ENCODE data around the gene UBE4B. TPM values are rescaled to one million over a fixed set of nuclear protein-coding genes. Genes with fewer than 3 reads are reported as not detected.

UBE4B gene
- total and polyA plus RNA-seq, 2 donors (not counting 1 experiment from before 2014, with no cell fraction given) = 21.7 to 57.5 TPM

DNA sequence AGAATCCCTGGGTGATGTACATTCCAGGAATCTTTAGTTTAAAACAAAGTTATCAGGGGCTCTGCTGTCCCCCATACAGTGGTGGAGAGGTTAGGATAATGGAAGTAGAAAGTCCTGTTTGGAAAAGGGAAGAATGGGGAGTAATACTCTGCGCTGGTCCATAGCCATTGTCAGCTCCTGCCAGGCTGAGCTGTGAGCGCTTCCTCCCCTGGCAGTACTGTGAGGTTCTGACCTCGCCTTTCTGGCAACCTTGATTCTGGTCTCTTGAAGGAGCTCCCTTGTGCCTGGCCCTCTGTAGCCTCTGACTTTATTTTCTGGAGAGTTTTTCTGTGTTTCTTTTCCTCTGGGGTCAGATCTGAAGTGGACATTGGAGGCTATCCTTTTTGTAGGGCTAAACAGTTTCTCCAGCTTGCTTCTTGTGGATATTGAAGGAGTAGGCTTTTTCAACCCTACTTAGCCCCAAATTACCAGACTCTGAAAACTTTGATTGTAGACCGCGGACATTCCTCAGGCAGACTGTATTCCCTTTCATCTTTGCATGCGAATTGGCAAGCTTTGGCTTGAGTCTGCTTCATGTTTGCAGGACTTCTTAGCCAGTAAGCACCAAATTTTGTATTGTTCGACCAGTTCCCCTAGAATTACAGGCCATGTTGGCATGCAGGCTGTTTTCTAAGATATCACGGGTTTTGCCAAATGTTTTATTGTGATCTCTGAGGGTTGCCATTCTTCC is 13.8 kb downstream of the UBE4B start:
- ATAC-seq (ENCODE audit: low read depth) (no peak), DNase-seq (no peak)
- Histone ChIP-seq H2AFZ (ENCODE audit: insufficient read depth, low read depth, low read length, poor library complexity, severe bottlenecking) (no peak overlapping the region), H3K4me1 (ENCODE audit: control insufficient read depth in 2 of 2, insufficient read depth in 2 of 2, low read length in 2 of 2) (peaks cover 0 to 4% of the 10 kb centered on the region in 2 donors), H3K36me3 (replicated peaks in 1 of 2; ENCODE audit: control extremely low read depth in 1 of 2, control insufficient read depth in 1 of 2, extremely low read depth in 1 of 2, insufficient read depth in 2 of 2, low read length in 1 of 2) (peaks cover 3 to 36% of the 10 kb centered on the region in 2 experiments), H3K27me3 (replicated peaks in 1 of 4; ENCODE audit: control extremely low read depth in 1 of 4, control insufficient read depth in 3 of 4, insufficient read depth in 4 of 4, low read length in 3 of 4) (no peaks in the 10 kb centered on the region), H3K79me2 (ENCODE audit: control insufficient read depth, insufficient read depth, low read length) (peaks cover 85% of the 10 kb centered on the region), H3K9ac (ENCODE audit: low read length) (no peak overlapping the region), H3K27ac (ENCODE audit: low read length in 2 of 2) (no peak overlapping the region), H3K4me3 (ENCODE audit: control extremely low read depth in 1 of 5, extremely low read depth in 1 of 5, insufficient read depth in 1 of 5, low read depth in 2 of 5, low read length in 4 of 5) (no peak overlapping the region), H3K9me3 (ENCODE audit: control extremely low read depth in 1 of 3, control insufficient read depth in 2 of 3, insufficient read depth in 1 of 3, low read length in 2 of 3) (no peaks in the 10 kb centered on the region), H4K20me1 (ENCODE audit: control insufficient read depth, insufficient read depth, low read length, poor library complexity, severe bottlenecking) (peaks cover 68% of the 10 kb centered on the region), H3K4me2 (replicated peaks; ENCODE audit: low read depth, low read length, poor library complexity, severe bottlenecking) (no peak overlapping the region)
- peaks cover 22% of the 10 kb centered on the region for H3K4me1 Mint-ChIP-seq
- ChIA-PET POLR2A (no interaction called here), CTCF (interaction anchor here (0.7 kb wide), 1 partner anchor 544 kb away, joined by 7 read pairs; no protein-coding TSS in a partner anchor)
- TF ChIP-seq, protein P1, sequence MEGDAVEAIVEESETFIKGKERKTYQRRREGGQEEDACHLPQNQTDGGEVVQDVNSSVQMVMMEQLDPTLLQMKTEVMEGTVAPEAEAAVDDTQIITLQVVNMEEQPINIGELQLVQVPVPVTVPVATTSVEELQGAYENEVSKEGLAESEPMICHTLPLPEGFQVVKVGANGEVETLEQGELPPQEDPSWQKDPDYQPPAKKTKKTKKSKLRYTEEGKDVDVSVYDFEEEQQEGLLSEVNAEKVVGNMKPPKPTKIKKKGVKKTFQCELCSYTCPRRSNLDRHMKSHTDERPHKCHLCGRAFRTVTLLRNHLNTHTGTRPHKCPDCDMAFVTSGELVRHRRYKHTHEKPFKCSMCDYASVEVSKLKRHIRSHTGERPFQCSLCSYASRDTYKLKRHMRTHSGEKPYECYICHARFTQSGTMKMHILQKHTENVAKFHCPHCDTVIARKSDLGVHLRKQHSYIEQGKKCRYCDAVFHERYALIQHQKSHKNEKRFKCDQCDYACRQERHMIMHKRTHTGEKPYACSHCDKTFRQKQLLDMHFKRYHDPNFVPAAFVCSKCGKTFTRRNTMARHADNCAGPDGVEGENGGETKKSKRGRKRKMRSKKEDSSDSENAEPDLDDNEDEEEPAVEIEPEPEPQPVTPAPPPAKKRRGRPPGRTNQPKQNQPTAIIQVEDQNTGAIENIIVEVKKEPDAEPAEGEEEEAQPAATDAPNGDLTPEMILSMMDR (IDR thresholded peaks at IDR 0.05) = no peak
- TF ChIP-seq EZH2 (IDR thresholded peaks at IDR 0.05; ENCODE audit: borderline replicate concordance, insufficient read depth, low read depth, low read length, poor library complexity, severe bottlenecking) = no peak
- no peak overlapping the region for H3K27ac Mint-ChIP-seq
- H3K4me3 Mint-ChIP-seq = no peak overlapping the region
- H3K27me3 Mint-ChIP-seq = no peaks in the 10 kb centered on the region
- 100% methylated on average over 7 of the region's 8 CpGs for WGBS (ENCODE audit: insufficient coverage)
- no peaks in the 10 kb centered on the region for H3K9me3 Mint-ChIP-seq (ENCODE audit: insufficient read depth)
- intact Hi-C loops (cut with micrococcal nuclease) = no loop called here

DNA sequence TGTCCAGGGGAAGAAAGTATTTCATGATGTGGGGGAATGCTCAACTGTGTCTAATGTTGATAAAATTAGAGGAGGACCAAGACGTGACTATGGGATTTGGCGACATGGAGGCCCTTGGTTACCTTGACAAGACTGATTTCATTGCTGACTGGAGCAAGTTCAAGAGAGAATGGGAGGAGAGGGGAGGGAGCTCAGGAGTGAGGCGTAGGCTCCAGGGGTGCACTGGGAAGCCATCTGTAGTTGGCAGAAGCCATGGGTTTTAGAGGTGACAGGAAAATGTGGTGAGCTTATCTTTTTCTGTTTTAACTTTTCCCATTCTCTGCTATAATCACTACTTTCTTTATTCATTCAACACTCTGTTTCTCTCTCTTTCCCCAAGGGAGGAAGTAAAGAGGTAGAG is 15.8 kb downstream of the UBE4B start:
- H3K27ac Mint-ChIP-seq = no peak overlapping the region
- H3K9me3 ChIP-seq (ENCODE audit: control extremely low read depth in 1 of 3, control insufficient read depth in 2 of 3, insufficient read depth in 1 of 3, low read length in 2 of 3) = no peaks in the 10 kb centered on the region
- POLR2A ChIA-PET = no interaction called here
- H2AFZ ChIP-seq (ENCODE audit: insufficient read depth, low read depth, low read length, poor library complexity, severe bottlenecking) = no peak overlapping the region
- H3K27me3 Mint-ChIP-seq = no peaks in the 10 kb centered on the region
- no peaks in the 10 kb centered on the region for H3K9me3 Mint-ChIP-seq (ENCODE audit: insufficient read depth)
- no peak for TF ChIP-seq EZH2 (IDR thresholded peaks at IDR 0.05; ENCODE audit: borderline replicate concordance, insufficient read depth, low read depth, low read length, poor library complexity, severe bottlenecking)
- TF ChIP-seq, protein P1 (IDR thresholded peaks at IDR 0.05) = no peak
- intact Hi-C loops (cut with micrococcal nuclease) = no loop called here
- DNase-seq (no peak), ATAC-seq (ENCODE audit: low read depth) (no peak)
- H3K4me1 ChIP-seq (ENCODE audit: control insufficient read depth in 2 of 2, insufficient read depth in 2 of 2, low read length in 2 of 2) = peaks cover 0 to 4% of the 10 kb centered on the region in 2 donors
- H3K9ac ChIP-seq (ENCODE audit: low read length) = no peak overlapping the region
- H3K27ac ChIP-seq (ENCODE audit: low read length in 2 of 2) = no peak overlapping the region
- H3K36me3 ChIP-seq (replicated peaks in 1 of 2; ENCODE audit: control extremely low read depth in 1 of 2, control insufficient read depth in 1 of 2, extremely low read depth in 1 of 2, insufficient read depth in 2 of 2, low read length in 1 of 2) = peaks cover 2 to 27% of the 10 kb centered on the region in 2 experiments
- no peak overlapping the region for H3K4me3 ChIP-seq (ENCODE audit: control extremely low read depth in 1 of 5, extremely low read depth in 1 of 5, insufficient read depth in 1 of 5, low read depth in 2 of 5, low read length in 4 of 5)
- CTCF ChIA-PET = no interaction called here
- H3K4me1 Mint-ChIP-seq = peaks cover 19% of the 10 kb centered on the region
- H4K20me1 ChIP-seq (ENCODE audit: control insufficient read depth, insufficient read depth, low read length, poor library complexity, severe bottlenecking) = peaks cover 58% of the 10 kb centered on the region
- H3K27me3 ChIP-seq (replicated peaks in 1 of 4; ENCODE audit: control extremely low read depth in 1 of 4, control insufficient read depth in 3 of 4, insufficient read depth in 4 of 4, low read length in 3 of 4) = no peaks in the 10 kb centered on the region
- no peak overlapping the region for H3K4me3 Mint-ChIP-seq
- peaks cover 81% of the 10 kb centered on the region for H3K79me2 ChIP-seq (ENCODE audit: control insufficient read depth, insufficient read depth, low read length)
- no peak overlapping the region for H3K4me2 ChIP-seq (replicated peaks; ENCODE audit: low read depth, low read length, poor library complexity, severe bottlenecking)
- WGBS (ENCODE audit: insufficient coverage) = 91% methylated on average over 2 of the region's 3 CpGs

Measured in B cell (primary cell).